ENCODE results near the gene TMEM144.

Gene TMEM144

GRCh38 chr4:158299459-158300007, 89.2 kb downstream of the TMEM144 start:
- DNase-seq (ENCODE audit: low spot score), result no peak

GRCh38 chr4:158300012-158300411, 89.7 kb downstream of the TMEM144 start:
- DNase-seq (ENCODE audit: low spot score), result no peak

GRCh38 chr4:158302076-158302866, 92.0 kb downstream of the TMEM144 start:
- DNase-seq (ENCODE audit: low spot score), result no peak

- no peak for DNase-seq (ENCODE audit: low spot score)
Measured at GRCh38 chr4:158304694-158305093, 94.4 kb downstream of the TMEM144 start.

Data from cerebellar cortex (tissue), 1 donor.